GM18526 (cell line): ENCODE results near the gene WFS1.

Experiments
- POLR2A ChIP-seq: IDR thresholded peaks from 3 replicates; pipeline ENCODE4 v1.6.1; 2011; ENCODE audit not compliant: insufficient read length; ENCODE audit errors: extremely low read depth

The WFS1 gene

GRCh38 chr4:6269616-6270511 lies at the start of gene WFS1:
TSS of gene WFS1 (plus strand) at chr4:6269850. CDS start at chr4:6277456, 7,606 bp downstream.
- TF ChIP-seq POLR2A, result peak; percentile 33

GRCh38 chr4:6221301-6221850 lies 48.3 kb upstream of the WFS1 start:
- no peak for TF ChIP-seq POLR2A

GRCh38 chr4:6221851-6222760 lies 47.5 kb upstream of the WFS1 start:
- no peak for TF ChIP-seq POLR2A

GRCh38 chr4:6222761-6223292 lies 46.8 kb upstream of the WFS1 start:
- TF ChIP-seq POLR2A, result no peak

GRCh38 chr4:6224735-6225134 lies 44.9 kb upstream of the WFS1 start:
- no peak for TF ChIP-seq POLR2A

- no peak for TF ChIP-seq POLR2A
These were observed 44.2 kb upstream of the WFS1 start for GRCh38 chr4:6225469-6225868.

GRCh38 chr4:6226506-6226905 lies 43.1 kb upstream of the WFS1 start:
- no peak for TF ChIP-seq POLR2A

GRCh38 chr4:6227412-6228157 lies 42.1 kb upstream of the WFS1 start:
- no peak for TF ChIP-seq POLR2A

- TF ChIP-seq POLR2A, result no peak
These were observed 41.2 kb upstream of the WFS1 start for GRCh38 chr4:6228158-6229067.

- no peak for TF ChIP-seq POLR2A
These were observed 40.6 kb upstream of the WFS1 start for GRCh38 chr4:6229095-6229494.

GRCh38 chr4:6229671-6230501 lies 39.8 kb upstream of the WFS1 start:
- no peak for TF ChIP-seq POLR2A

- no peak for TF ChIP-seq POLR2A
These were observed 39.2 kb upstream of the WFS1 start for GRCh38 chr4:6230502-6230785.

GRCh38 chr4:6230827-6231662 lies 38.6 kb upstream of the WFS1 start:
- no peak for TF ChIP-seq POLR2A
